Adrenal gland (tissue), 5 donors: ENCODE data around the gene COL23A1.

ENCODE experiments used
- CTCF ChIP-seq, 6 experiments: fragments of 450-650 bp in 4 of 6; fragments of 200-600 bp in 2 of 6; sonication (generic) in 1 of 6; IDR thresholded peaks; 1 replicate in 5 of 6; 2 replicates in 1 of 6; pipeline versions ENCODE4 v1.5.1 to v1.8.0; 2016 to 2021; ENCODE audit warnings: antibody characterized with exemption in 6 of 6, mild to moderate bottlenecking in 2 of 6, moderate library complexity in 1 of 6
- POLR2A ChIP-seq, 2 donors: fragments of 450-650 bp; IDR thresholded peaks; one replicate each; pipeline ENCODE4 v1.6.1; 2017; ENCODE audit warnings: antibody characterized with exemption in 2 of 2, mild to moderate bottlenecking in 2 of 2, moderate library complexity in 1 of 2
- donor health status: DM: no; HTN: no; CAD: no.

- TF ChIP-seq CTCF (IDR thresholded peaks at IDR 0.05) (no peak), POLR2A (IDR thresholded peaks at IDR 0.05) (no peak)
These were observed 303.7 kb downstream of the COL23A1 start for GRCh38 chr5:178286226-178287090.
